ENCODE results near the gene CTU2. TPM values are rescaled to one million over a fixed set of nuclear protein-coding genes. Genes with fewer than 3 reads are reported as not detected.

CTU2 gene
- polyA plus RNA-seq, 1 donor from 2014 or later, result 26.3 TPM

GRCh38 chr16:88691924-88692560 lies 14.3 kb upstream of the CTU2 start:
- no peak overlapping the region for H3K9ac ChIP-seq (ENCODE audit: low read length)
- H3K9me3 ChIP-seq (ENCODE audit: low read length), result no peaks in the 10 kb centered on the region
- no peak overlapping the region for H3K4me3 ChIP-seq (ENCODE audit: low read length)
- no peaks in the 10 kb centered on the region for H3K79me2 ChIP-seq (replicated peaks; ENCODE audit: insufficient read depth, low read length)
- no peaks in the 10 kb centered on the region for H3F3A ChIP-seq (ENCODE audit: insufficient read depth, low read length, poor library complexity, severe bottlenecking)
- TF ChIP-seq RAD21 (conservative IDR thresholded peaks at IDR 0.05) (no peak), CTCF (IDR thresholded peaks at IDR 0.05; ENCODE audit: poor library complexity, severe bottlenecking) (no peak), REST (IDR thresholded peaks at IDR 0.05; ENCODE audit: borderline replicate concordance) (no peak), MXI1 (conservative IDR thresholded peaks at IDR 0.05; ENCODE audit: poor library complexity, severe bottlenecking) (no peak), EZH2 (IDR thresholded peaks at IDR 0.05; ENCODE audit: borderline replicate concordance, insufficient read depth, low read length, poor library complexity, severe bottlenecking) (no peak), SMC3 (conservative IDR thresholded peaks at IDR 0.05; ENCODE audit: poor library complexity) (no peak), POLR2AphosphoS5 (IDR thresholded peaks at IDR 0.05) (no peak), TAF1 (IDR thresholded peaks at IDR 0.05; ENCODE audit: low read depth) (no peak), EP300 (conservative IDR thresholded peaks at IDR 0.05; ENCODE audit: poor library complexity, severe bottlenecking) (no peak)
- H3K36me3 ChIP-seq (ENCODE audit: insufficient read depth, low read length), result no peaks in the 10 kb centered on the region
- no peak overlapping the region for H2AFZ ChIP-seq (ENCODE audit: low read depth, low read length)
- no peaks in the 10 kb centered on the region for H3K9me2 ChIP-seq (ENCODE audit: insufficient read depth, low read length)
- H3K27me3 ChIP-seq (ENCODE audit: insufficient read depth, low read depth, low read length), result peaks cover 16% of the 10 kb centered on the region
- H3K4me2 ChIP-seq (ENCODE audit: low read length), result no peak overlapping the region
- no peaks in the 10 kb centered on the region for H4K20me1 ChIP-seq (ENCODE audit: insufficient read depth)
- H3K27ac ChIP-seq (ENCODE audit: low read length), result no peak overlapping the region

GRCh38 chr16:88692861-88693260 lies 13.4 kb upstream of the CTU2 start:
- Histone ChIP-seq H4K20me1 (ENCODE audit: insufficient read depth) (no peaks in the 10 kb centered on the region), H3K9me3 (ENCODE audit: low read length) (no peaks in the 10 kb centered on the region), H3K27me3 (ENCODE audit: insufficient read depth, low read depth, low read length) (peaks cover 8% of the 10 kb centered on the region), H3K4me3 (ENCODE audit: low read length) (no peak overlapping the region), H3K9ac (ENCODE audit: low read length) (no peak overlapping the region), H3K36me3 (ENCODE audit: insufficient read depth, low read length) (no peaks in the 10 kb centered on the region), H3F3A (ENCODE audit: insufficient read depth, low read length, poor library complexity, severe bottlenecking) (no peaks in the 10 kb centered on the region), H3K9me2 (ENCODE audit: insufficient read depth, low read length) (no peaks in the 10 kb centered on the region), H3K4me2 (ENCODE audit: low read length) (no peak overlapping the region), H2AFZ (ENCODE audit: low read depth, low read length) (no peak overlapping the region), H3K79me2 (replicated peaks; ENCODE audit: insufficient read depth, low read length) (no peaks in the 10 kb centered on the region), H3K27ac (ENCODE audit: low read length) (no peak overlapping the region)
- TF ChIP-seq MXI1 (conservative IDR thresholded peaks at IDR 0.05; ENCODE audit: poor library complexity, severe bottlenecking) (no peak), EP300 (conservative IDR thresholded peaks at IDR 0.05; ENCODE audit: poor library complexity, severe bottlenecking) (no peak), EZH2 (IDR thresholded peaks at IDR 0.05; ENCODE audit: borderline replicate concordance, insufficient read depth, low read length, poor library complexity, severe bottlenecking) (no peak), CTCF (IDR thresholded peaks at IDR 0.05; ENCODE audit: poor library complexity, severe bottlenecking) (no peak), SMC3 (conservative IDR thresholded peaks at IDR 0.05; ENCODE audit: poor library complexity) (no peak), REST (IDR thresholded peaks at IDR 0.05; ENCODE audit: borderline replicate concordance) (no peak), TAF1 (IDR thresholded peaks at IDR 0.05; ENCODE audit: low read depth) (no peak), RAD21 (conservative IDR thresholded peaks at IDR 0.05) (no peak), POLR2AphosphoS5 (IDR thresholded peaks at IDR 0.05) (no peak)

Data from neural cell (in vitro differentiated cells).